Epithelial cell of prostate (primary cell): ENCODE measurements around the gene CREBRF.
A peak's percentile ranks its signal among the peaks of the same experiment; 100 is the strongest.
"Not testable (repeated sequence)": the region's sequence is repeated elsewhere in the genome, so short reads cannot be mapped to it uniquely, and the experiment has no call there.

Source experiments
- DNase-seq: peaks from one replicate; pipeline ENCODE4 v3.0.0-alpha.2; 2011; ENCODE audit warnings: low read depth, low spot score
- H3K27ac ChIP-seq: fragments of 450-650 bp; 2 replicates; pipeline ENCODE4 v1.5.1; 2017; ENCODE audit warnings: mild to moderate bottlenecking

Gene CREBRF

GRCh38 chr5:173075970-173076369, 19.8 kb downstream of the CREBRF start:
- DNase-seq = no peak

GRCh38 chr5:173076471-173076870, 20.3 kb downstream of the CREBRF start:
- DNase-seq, H3K27ac ChIP-seq: not testable (repeated sequence)

More at GRCh38 chr5:173075970-173076369, 19.8 kb downstream of the CREBRF start:
- H3K27ac ChIP-seq = no peak overlapping the region

GRCh38 chr5:173078878-173079277, 22.7 kb downstream of the CREBRF start:
- no peak overlapping the region for H3K27ac ChIP-seq
- DNase-seq = no peak

GRCh38 chr5:173089581-173089980, 33.4 kb downstream of the CREBRF start:
- H3K27ac ChIP-seq = no peak overlapping the region

GRCh38 chr5:173090639-173091038, 34.5 kb downstream of the CREBRF start:
- no peak for DNase-seq
- H3K27ac ChIP-seq = no peak overlapping the region

More at GRCh38 chr5:173089581-173089980, 33.4 kb downstream of the CREBRF start:
- no peak for DNase-seq

- no peak for DNase-seq
- H3K27ac ChIP-seq = no peak overlapping the region
Observed at GRCh38 chr5:173091981-173092380, 35.8 kb downstream of the CREBRF start.

GRCh38 chr5:173093606-173094005, 37.5 kb downstream of the CREBRF start:
- peak overlapping the region; percentile 14 for H3K27ac ChIP-seq
- peak; percentile 8 for DNase-seq

- H3K27ac ChIP-seq = peak overlapping the region; percentile 14
- no peak for DNase-seq
Observed at GRCh38 chr5:173094012-173094661, 38.0 kb downstream of the CREBRF start.

- no peak overlapping the region for H3K27ac ChIP-seq
- DNase-seq = no peak
Observed at GRCh38 chr5:173098787-173099186, 42.6 kb downstream of the CREBRF start.

- no peak for DNase-seq
- no peak overlapping the region for H3K27ac ChIP-seq
Observed at GRCh38 chr5:173099461-173099860, 43.3 kb downstream of the CREBRF start.

- no peak for DNase-seq
- no peak overlapping the region for H3K27ac ChIP-seq
Observed at GRCh38 chr5:173101245-173101644, 45.1 kb downstream of the CREBRF start.

GRCh38 chr5:173103411-173103810, 47.3 kb downstream of the CREBRF start:
- DNase-seq = no peak

GRCh38 chr5:173108914-173109313, 52.8 kb downstream of the CREBRF start:
- DNase-seq = no peak
- no peak overlapping the region for H3K27ac ChIP-seq

More at GRCh38 chr5:173103411-173103810, 47.3 kb downstream of the CREBRF start:
- no peak overlapping the region for H3K27ac ChIP-seq

- no peak overlapping the region for H3K27ac ChIP-seq
- no peak for DNase-seq
Observed at GRCh38 chr5:173114536-173114935, 58.4 kb downstream of the CREBRF start.

- no peak overlapping the region for H3K27ac ChIP-seq
- DNase-seq = no peak
Observed at GRCh38 chr5:173119719-173120118, 63.6 kb downstream of the CREBRF start.

- H3K27ac ChIP-seq = no peak overlapping the region
- no peak for DNase-seq
Observed at GRCh38 chr5:173123416-173123815, 67.3 kb downstream of the CREBRF start.

GRCh38 chr5:173132166-173132565, 76.0 kb downstream of the CREBRF start:
- not testable (repeated sequence) for H3K27ac ChIP-seq, DNase-seq

- DNase-seq = no peak
- no peak overlapping the region for H3K27ac ChIP-seq
Observed at GRCh38 chr5:173138707-173139106, 82.6 kb downstream of the CREBRF start.

GRCh38 chr5:173139631-173140030, 83.5 kb downstream of the CREBRF start:
- no peak for DNase-seq

GRCh38 chr5:173140769-173141168, 84.6 kb downstream of the CREBRF start:
- H3K27ac ChIP-seq = no peak overlapping the region
- no peak for DNase-seq

More at GRCh38 chr5:173139631-173140030, 83.5 kb downstream of the CREBRF start:
- no peak overlapping the region for H3K27ac ChIP-seq

- no peak for DNase-seq
- H3K27ac ChIP-seq = no peak overlapping the region
Observed at GRCh38 chr5:173143567-173143966, 87.4 kb downstream of the CREBRF start.
